GM18861 (cell line): ENCODE measurements around the gene GCN1.

Experiments used
- ATAC-seq: cut with Tn5 transposase; IDR thresholded peaks from one replicate; pipeline ENCODE4 v1.9.1; 2021; ENCODE audit not compliant: unreplicated experiment

The GCN1 gene

DNA sequence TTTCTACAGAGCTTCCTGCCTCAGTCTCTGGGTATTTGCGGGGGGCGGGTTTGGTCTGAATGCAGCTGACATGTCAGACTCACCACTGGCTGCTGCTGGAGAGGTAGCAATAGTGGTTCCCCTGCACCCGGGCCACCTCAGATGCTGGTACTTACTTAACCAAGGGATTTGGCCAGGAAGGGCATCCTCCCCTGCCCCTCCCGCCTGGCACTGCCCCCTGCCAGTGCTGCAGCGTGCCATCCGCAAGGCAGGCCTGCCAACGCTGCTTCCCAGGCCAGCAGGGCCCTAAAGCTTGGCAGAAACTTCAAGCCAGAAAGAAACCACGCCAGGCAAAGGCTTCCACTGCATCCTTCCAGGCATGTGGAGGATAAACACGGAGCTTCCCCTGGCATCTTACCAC lies 100.0 kb downstream of the GCN1 start:
- ATAC-seq: no peak

DNA sequence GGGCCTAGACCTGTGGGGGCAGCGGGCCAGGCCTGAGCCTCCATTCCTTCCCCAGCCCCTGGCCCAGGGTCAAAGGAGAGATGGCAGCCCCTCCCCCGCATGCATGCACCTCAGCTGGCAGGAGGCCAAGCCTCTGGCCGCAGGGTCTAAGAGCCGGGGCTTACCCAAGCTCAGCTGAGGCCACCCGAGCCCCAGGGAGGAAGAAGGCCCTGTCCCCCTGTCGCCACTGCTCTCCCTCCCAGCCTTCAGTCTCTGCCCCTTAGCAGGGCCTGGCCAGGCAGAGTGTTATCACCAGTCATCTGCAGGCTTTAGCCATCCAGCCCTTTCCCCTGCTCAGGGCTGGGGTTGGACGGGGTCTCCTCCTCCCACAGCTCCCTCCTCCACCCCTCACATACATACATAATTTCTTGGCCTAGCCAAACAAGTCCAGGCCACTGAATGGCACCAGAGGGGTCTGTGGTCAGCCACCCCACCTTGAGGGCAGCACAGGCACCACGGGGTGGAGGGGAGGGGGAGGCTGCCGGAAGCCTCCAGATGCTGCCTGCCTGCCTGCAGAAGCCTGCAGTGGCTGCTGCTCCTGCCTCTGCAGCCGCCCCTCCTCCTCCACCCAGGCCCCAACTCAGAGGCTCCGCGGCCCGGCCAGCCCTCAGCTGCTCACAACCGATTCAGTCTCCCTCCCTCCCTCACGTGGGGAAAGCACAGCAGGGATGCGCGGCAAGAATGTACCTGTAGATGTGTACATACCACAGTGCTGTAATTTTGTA lies 100.7 kb downstream of the GCN1 start:
- no peak for ATAC-seq

- ATAC-seq: no peak
These were observed 101.3 kb downstream of the GCN1 start for GRCh38 chr12:120093336-120093591.

DNA sequence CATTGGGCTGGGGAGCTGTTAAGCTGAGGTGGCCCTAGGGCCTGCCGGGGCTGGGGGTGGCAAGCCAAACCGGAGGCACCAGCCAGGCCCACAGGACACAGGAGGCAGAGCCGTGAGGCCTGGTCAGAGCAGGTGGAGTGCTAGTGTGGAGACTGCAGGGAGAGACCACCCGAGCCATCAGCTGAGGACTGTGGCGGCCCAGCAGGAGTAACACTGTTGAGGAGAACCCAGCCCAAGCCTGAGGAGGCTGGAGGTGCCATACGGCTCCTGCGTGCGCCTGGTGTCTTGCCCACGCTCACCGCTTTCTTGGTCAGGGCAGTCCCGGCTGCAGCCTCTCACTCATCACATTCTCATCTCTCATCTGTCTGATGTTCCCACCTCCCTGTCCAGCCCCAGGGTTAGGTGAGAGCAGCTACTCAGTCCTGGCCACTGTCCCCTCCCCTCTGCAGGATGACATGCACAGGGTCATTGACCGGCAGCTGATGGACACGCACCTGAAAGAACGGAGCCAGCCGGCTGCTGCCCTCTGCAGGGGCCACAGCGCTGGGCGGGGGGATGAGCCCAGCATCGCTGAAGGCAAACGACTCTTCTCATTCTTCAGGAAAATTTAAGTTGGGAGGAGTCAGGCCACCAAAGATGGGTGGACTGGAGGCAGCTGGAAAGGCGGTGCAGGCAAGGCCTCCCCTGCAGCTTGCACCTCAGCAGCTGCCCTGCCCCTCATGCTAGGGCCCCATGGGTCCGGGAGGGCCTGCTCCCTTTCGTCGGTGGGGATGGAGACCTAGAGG lies 101.8 kb downstream of the GCN1 start:
- no peak for ATAC-seq

DNA sequence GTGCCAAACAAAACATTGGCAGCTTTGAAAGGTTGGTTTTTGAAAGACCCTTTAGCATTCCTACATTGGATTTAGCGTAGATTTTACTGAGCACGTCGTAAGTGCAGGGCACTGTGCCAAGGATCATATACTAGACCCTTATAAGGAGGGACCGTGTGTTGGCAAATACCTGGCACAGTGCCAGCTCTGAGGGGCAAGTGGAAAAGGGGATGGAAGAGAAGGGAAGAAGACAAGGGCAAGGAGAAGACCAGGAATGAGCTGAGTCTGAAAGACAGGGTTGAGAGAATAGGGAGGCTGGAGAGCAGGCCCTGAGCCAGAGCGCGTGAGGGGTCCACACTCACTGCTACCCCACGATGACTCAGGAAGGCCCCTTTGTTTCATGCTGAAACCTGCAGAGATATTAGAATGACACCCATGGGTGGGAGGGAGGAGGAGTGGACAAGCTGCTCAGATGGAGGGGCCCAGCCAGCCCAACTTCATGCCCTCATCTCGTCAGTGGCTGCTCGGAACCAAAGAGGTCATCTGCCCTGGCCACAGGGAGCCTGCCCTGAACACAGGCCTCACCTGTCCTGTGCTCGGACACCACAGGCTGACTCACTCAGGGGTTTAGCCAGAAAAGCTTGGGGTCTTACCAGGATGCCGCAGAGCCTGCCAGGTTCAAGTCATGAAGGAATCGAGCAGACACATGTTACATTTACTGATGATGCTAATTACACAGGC lies 103.0 kb downstream of the GCN1 start:
- no peak for ATAC-seq

DNA sequence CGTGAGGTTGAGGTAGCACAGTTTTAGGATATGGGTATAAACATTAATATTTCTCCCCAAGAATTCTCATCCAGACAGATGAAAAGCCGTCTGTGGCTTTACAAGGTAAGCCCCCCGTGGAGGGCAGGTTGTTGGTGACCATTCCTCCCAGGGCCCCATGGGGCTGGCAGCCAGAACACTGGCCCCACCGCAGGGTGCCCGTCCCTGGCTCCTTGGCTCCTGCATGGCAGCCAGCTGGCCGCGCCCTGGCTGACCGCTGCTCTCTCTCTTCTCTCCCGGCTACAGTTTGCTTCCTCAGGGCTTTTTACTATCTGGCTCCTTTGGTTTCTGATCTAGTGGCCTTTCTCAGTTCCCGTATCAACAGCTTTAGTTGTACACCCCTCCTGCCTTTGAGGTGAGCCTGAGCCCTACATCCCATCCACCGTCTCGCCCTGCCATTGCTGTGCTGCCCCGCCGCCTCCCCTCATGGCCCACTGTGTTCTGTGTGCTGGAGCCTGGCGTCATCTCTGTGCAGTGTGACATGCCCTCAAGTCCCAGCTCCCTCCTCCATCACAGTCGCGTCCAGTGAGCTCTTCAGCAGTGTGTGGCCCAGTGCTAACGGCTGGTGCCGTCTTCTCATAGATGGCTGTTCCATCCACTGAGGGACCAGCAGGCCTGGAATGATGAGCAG lies 103.8 kb downstream of the GCN1 start:
- no peak for ATAC-seq

DNA sequence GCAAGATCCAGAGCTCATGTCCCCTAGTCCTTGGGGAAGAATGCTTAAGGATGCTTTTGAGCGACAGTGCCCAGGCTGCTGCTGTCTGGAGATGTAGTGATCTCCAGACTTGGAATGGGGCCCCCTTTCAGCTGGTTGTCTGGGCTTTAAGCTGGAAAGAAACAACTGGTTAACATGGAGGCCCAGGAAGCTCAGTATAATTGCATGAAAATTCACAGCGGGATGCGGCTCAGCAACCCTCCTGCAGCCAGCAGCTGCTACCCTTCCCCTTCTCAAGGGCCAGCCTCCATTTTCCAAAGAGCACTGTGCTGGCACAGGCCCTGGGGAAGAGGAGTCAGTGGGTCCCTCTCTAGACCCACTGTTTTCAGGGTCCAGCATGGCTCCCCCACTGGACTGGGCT lies 104.3 kb downstream of the GCN1 start:
- ATAC-seq: no peak

DNA sequence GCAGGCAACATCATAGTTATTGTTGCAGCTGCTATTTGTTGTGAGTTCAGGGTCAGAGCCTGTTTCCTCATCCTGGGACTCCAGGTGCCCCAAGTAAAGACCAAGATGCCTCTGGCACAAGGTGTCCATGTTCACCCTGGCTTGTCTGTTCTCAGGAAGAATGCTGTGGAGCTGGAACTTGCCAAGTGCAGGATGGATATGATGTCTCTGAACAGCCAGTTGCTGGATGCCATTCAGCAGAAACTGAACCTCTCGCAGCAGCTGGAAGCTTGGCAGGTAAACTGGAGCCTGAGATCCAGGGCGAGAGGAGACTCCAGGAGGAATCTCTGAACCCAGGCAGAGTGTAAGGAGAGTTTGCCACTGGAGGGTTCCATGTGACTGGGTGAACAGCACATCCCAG lies 104.7 kb downstream of the GCN1 start:
- ATAC-seq: no peak

DNA sequence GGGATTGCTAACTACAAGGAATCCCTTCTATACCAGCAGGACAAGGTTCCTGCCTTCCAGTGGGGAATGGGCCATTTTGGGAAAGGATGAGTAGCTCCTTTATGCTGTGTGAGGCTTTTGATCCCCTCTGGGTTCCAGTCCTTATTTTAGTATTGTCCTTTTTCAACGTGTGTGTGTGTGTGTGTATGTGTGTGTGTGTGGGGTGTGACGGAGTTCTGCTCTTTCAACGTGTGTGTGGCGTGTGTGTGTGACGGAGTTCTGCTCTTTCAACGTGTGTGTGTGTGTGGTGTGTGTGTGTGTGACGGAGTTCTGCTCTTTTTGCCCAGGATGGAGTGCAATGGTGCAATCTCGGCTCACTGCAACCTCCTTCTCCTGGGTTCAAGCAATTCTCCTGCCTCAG lies 105.4 kb downstream of the GCN1 start:
- no peak for ATAC-seq

GRCh38 chr12:120086801-120087621 lies 107.5 kb downstream of the GCN1 start:
- ATAC-seq: peak; percentile 97

DNA sequence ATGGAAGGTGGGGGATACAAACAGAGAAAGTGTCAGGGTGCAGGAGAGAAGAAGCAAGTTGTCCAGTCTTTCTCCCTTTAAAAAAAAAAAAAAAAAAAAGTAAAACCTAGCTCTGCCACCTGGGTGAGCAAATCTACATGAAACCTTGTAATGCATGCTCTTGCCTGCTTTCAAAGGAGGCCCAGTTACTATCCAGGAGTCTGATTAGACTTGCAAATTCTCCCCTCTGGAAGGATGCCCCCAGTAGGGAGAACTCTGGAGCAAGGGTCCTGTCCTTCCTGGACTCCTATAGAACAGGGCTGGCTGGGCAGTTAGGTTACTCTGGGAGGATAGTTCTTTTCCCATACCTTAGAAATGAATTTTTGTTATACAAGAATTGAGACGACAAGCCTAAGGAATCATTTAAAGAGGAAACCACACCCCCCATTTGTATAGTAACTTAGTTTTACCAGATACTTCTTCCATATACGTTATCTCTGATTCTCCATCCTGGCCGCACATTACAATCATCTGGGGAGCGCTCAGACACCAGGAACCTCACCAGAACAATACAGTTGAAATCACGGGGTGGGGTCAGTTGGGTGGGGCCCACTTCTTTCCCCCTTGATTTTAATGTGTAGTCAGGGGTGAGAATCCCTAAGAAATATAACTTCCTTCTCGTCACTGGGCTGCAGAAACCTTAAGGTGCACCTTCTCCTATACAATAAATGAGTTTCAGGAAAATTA lies 108.4 kb downstream of the GCN1 start:
- no peak for ATAC-seq

- no peak for ATAC-seq
These were observed 112.9 kb downstream of the GCN1 start for GRCh38 chr12:120081641-120082040.

DNA sequence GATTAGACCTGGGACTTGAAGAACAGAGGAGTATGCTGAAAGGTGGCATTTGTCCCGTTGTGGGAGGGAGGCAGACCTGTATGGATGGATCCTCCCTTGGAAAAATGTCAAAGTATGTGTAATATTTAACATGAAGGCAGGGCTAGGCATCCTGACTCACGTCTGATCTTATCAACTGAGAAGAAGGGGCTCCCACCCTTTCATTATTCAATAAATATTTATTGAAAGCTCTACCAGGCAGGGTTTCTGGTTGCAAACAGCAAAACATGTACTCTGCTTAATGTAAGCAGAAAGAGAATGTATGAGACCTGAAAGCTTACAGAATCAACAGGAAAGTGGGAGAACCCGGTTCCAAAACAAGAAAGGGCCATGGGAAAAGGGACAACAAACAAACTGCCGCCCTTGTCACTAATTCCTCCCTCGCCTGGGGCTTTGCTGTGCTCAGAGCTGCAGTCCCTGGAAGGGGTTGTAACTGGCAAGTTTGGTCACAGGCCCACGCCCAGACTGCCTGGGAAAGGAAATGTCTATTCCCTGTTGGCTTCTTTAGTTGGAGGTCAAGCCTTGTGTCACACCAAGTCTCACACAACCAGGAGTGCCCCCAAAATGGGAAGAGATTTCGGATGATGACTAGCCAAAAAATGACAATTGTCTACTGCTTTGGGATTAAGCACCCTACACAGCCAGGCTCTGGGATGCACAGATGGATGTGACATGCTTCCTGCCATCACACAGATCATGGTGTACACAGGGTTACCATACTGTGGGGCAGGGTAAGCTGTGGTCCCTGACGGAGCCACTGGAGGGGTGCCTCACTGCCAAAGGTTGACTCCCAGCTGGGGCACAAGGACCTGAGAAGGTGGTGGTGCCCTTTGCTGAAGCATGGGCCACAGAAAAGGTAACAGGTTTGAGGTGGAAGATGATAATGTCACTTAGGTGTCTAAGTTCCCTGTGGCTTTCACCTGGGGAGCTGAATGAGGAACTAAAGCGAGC lies 114.8 kb downstream of the GCN1 start:
- ATAC-seq: no peak

DNA sequence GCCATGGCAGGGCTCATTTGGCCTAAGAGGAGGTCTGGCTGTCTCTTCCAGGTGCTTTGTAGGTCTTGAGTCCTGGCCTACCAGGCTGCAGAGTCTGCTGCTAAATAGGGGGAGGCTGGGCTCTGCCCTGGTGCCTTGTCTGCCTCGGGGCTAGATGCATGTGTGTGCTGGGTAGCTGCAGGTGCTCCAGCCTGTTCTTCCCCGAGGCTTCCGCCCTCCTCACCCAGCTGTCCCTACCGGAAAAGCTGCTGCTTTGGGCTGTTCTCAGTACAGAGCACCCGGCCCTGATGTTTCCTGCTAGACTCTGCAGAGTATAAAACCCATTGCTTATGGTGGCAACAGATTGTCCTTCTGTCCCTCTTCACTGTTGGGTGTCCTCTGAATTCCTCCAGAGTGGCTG lies 115.6 kb downstream of the GCN1 start:
- ATAC-seq: no peak

DNA sequence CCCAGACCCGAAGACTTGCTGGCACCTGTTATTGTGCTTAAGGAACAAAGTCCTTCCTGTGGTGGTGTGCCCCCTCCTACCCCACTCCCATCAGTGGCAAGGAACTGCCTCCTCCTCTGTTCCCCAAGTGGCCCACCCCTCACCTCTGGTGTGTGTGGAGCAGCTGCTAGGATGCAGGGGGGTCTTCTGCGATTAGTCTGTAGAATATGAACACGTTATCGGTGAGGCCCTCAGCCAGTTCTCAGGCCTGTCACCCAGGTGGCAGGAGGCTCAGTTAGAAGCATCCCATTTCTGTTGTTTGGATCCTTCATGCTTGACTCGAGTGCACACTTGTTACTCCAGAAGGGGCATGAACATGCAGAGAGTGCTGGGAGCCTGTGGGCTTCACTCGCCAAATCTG lies 117.3 kb downstream of the GCN1 start:
- ATAC-seq: no peak
